Bladder microvascular endothelial cell (primary cell): ENCODE measurements around the gene ZDHHC14. TPM values are rescaled to one million over a fixed set of nuclear protein-coding genes. Genes with fewer than 3 reads are reported as not detected.

Experiments
- total RNA-seq: library from RNA; depleted of rRNA; stranded (reverse); fragments of >200 nt; gene quantifications from 2 replicates; pipeline ENCODE4 v1.2.3, GENCODE V29; 2014

ZDHHC14 gene
- total RNA-seq: 8.6 and 49.3 TPM in 2 replicates

GRCh38 chr6:157380779-157381561, at the start of gene ZDHHC14:
Gene ZDHHC14, plus strand, starts transcription at chr6:157381190.

Other genes starting within 250 kb of the ZDHHC14 start
- 4.5 and 8.9 TPM in 2 replicates for gene TMEM242, start 57.7 kb upstream of the ZDHHC14 start, total RNA-seq